Measurements from ENCODE around the gene URM1.

The URM1 gene

GRCh38 chr9:128349772-128350171 lies 21.4 kb upstream of the URM1 start:
- ATAC-seq: no peak

GRCh38 chr9:128355451-128355850 lies 15.7 kb upstream of the URM1 start:
- no peak for ATAC-seq

- ATAC-seq: no peak
Measured at GRCh38 chr9:128358090-128358489, 13.1 kb upstream of the URM1 start.

- no peak for ATAC-seq
Measured at GRCh38 chr9:128358861-128359260, 12.3 kb upstream of the URM1 start.

GRCh38 chr9:128360826-128361225 lies 10.3 kb upstream of the URM1 start:
- ATAC-seq: no peak

- no peak for ATAC-seq
Measured at GRCh38 chr9:128361296-128361985, 9.7 kb upstream of the URM1 start.

- ATAC-seq: peak; percentile 85 to 88
Measured at GRCh38 chr9:128361986-128362646, 9.1 kb upstream of the URM1 start.

- ATAC-seq: no peak
Measured at GRCh38 chr9:128362774-128363173, 8.4 kb upstream of the URM1 start.

- ATAC-seq: no peak
Measured at GRCh38 chr9:128365525-128365924, 5.6 kb upstream of the URM1 start.

- ATAC-seq: no peak
Measured at GRCh38 chr9:128369024-128369706, 2.0 kb upstream of the URM1 start.

- no peak for ATAC-seq
Measured at GRCh38 chr9:128370367-128370751, 815 bp upstream of the URM1 start.

- ATAC-seq: peak in 1 of 2 donors; percentile 42
Measured at GRCh38 chr9:128371630-128372117, 500 bp downstream of the URM1 start.

- ATAC-seq: no peak
Measured at GRCh38 chr9:128372188-128372641, 1.0 kb downstream of the URM1 start.

GRCh38 chr9:128372784-128373183 lies 1.6 kb downstream of the URM1 start:
- ATAC-seq: no peak

GRCh38 chr9:128374221-128374675 lies 3.1 kb downstream of the URM1 start:
- no peak for ATAC-seq

GRCh38 chr9:128375865-128376264 lies 4.7 kb downstream of the URM1 start:
- no peak for ATAC-seq

GRCh38 chr9:128382261-128382660 lies 11.1 kb downstream of the URM1 start:
- no peak for ATAC-seq

- ATAC-seq: no peak
Measured at GRCh38 chr9:128383007-128383753, 12.0 kb downstream of the URM1 start.

GRCh38 chr9:128383791-128384190 lies 12.6 kb downstream of the URM1 start:
- no peak for ATAC-seq

- no peak for ATAC-seq
Measured at GRCh38 chr9:128384801-128385495, 13.8 kb downstream of the URM1 start.

- ATAC-seq: no peak
Measured at GRCh38 chr9:128385496-128386460, 14.6 kb downstream of the URM1 start.
